Right ventricle myocardium superior (tissue), 1 donor: ENCODE results near the gene LOXL4. TPM values are rescaled to one million over a fixed set of nuclear protein-coding genes. Genes with fewer than 3 reads are reported as not detected.

Experiments used
- ATAC-seq: fragments of 200-7000 bp; cut with Tn5 transposase; one replicate; pipeline ENCODE4 v1.9.1; 2020; ENCODE audit warnings: mild to moderate bottlenecking; ENCODE audit not compliant: poor library complexity
- DNase-seq: peaks from one replicate; pipeline ENCODE4 v3.0.0-alpha.2; 2020
- intact Hi-C: fragments of 100-400 bp; cut with DNase I; formaldehyde crosslinking; loops from one replicate; pipeline ENCODE4 v1.11.2; 2022
- total RNA-seq: library from RNA; stranded (reverse); fragmentation: NEBNext Ultra II Directional; extraction: Animal tissue kit (Norgen Biotek cat#: 25700); gene quantifications from one replicate; pipeline ENCODE4 v1.2.1, GENCODE V29; 2021
- donor health status: DM: no; HTN: yes; CAD: no; lungs with severe emphysema.

The LOXL4 gene
- total RNA-seq, 1 donor from 2014 or later: 0.51 TPM

DNA sequence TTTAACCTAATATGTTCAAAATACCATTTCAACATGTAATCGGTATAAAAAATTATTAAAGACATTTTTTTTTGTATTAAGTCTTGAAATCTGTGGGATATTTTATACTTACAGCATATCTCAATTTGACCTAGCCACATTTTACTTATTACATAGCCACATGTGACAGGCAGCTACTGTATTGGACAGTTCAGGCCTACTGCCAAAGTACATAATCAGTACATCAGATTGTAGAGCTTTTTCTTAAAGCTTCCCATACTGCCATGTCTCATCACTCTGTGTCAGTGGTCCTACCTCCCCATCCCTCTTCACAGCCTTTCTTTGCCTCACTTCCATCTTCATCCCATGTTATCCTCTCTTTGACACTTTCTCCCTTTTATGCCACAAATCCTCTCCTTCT lies 43.0 kb downstream of the LOXL4 start:
- intact Hi-C loops: no loop called here
- ATAC-seq: no peak
- no peak for DNase-seq

DNA sequence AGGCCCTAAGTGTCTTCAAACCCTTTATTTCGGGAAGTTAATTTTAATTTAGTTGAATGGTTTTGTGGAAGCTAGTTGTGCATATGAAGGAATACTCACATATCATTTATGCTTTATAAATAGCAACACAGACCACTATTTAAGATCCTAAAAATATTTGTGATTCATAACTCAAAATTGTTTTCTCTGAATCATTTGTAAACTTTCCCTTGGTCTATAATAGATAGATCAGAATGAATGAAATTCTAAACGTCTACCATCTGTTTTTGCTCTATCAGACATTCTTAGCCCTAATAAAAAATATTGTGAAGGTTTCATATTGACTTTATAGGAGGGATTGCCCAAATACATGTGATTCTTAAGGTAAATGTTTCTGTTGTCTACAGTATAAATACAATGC lies 43.5 kb downstream of the LOXL4 start:
- DNase-seq: no peak
- intact Hi-C loops: no loop called here
- ATAC-seq: no peak

DNA sequence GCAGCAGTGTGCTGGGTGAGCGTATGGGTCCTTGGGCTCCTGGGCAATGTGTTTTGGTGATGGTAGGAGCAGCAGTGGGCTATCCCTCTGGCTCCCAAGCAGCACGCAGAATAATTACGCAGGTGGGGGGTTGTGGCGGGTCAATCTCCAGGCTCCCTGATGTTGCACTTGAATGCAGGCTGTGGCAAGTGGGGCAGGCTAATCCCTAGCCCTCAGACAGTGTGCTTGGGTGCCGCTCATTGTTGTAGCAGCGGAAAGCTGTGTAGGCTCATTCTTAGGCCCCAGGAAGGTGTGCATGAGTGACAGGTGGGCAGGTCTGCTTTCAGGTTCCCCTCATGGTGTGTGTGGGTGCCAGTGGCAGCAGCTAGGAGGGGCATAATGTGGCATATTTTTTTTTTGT lies 44.1 kb downstream of the LOXL4 start:
- intact Hi-C loops: no loop called here
- ATAC-seq: no peak

DNA sequence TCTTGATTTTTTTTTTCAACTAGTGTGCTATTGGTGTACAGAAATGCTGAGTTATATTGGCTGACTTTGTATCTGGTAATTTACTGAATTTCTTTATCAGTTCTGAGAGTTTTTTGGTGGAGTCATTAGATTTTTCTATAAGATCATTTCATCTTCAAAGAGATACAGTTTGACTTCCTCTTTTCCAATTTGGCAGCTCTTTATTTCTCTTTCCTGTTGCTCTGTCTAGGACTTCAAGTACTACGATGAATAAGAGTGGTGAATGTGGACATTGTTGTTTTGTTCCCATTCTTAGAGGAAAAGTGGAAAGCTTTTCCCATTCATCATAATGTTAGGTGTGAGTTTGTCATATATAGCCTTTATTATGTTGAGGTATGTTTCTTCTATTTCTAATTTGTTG lies 50.2 kb downstream of the LOXL4 start:
- DNase-seq (no peak), ATAC-seq (no peak)
- intact Hi-C loops: no loop called here

More for the DNA sequence above, 44.1 kb downstream of the LOXL4 start:
- no peak for DNase-seq

DNA sequence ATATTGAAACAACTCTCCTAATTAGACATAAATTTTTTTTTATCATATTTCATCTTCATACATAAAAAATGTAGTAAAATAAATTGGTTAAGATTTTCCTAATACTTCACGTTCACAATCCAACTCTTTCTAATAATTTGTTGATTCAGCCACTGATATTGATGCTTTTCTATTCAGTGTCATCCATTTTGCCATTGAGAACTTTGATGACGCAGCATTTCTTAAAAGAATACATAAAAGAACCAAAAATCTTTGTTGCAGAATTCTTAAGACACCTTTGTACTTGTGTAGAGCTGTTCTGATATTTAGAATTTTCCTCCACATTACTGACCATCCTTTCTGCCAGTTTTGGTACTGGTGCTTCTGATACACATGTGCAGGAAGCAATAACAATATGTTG lies 52.6 kb downstream of the LOXL4 start:
- intact Hi-C loops: no loop called here
- DNase-seq (no peak), ATAC-seq (no peak)

DNA sequence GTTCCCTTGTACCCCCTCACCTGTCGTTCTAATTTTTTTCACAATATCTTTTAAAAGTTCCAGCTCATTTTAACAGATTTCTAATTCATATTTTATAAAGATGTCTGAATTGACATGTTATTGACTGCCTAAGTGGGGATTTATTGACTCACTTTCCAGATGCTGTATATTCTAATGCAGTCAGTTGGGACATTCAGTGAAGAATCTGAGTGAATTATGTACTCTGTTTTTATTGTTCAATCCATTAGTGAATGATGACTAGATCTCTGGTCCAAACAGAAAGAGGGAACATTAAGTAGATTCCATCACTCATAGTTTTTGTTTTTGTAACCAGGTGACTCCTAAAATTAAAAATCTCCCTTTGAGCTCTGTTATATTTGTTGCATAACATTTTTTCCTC lies 54.3 kb downstream of the LOXL4 start:
- ATAC-seq (no peak), DNase-seq (no peak)
- intact Hi-C loops: no loop called here

DNA sequence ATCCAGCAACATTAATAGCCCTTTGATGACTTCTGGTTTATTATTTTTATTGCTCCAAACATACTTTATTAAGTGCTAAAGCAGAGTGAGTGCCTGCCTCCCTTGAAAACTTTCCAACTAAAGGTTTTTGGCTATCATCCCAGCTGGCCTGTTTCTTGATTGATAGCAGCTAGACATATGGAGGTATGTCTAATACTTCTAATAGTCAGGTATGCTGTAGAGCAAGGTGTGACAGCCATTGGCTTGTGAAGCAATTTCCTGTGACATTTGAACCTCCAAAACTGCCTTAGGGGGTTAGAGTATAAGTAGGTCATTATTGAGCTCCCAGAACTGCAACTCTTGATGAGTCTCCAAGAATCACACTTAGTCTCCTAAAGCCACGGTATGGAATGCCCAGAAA lies 55.8 kb downstream of the LOXL4 start:
- no peak for ATAC-seq
- DNase-seq: no peak
- intact Hi-C loops: no loop called here

DNA sequence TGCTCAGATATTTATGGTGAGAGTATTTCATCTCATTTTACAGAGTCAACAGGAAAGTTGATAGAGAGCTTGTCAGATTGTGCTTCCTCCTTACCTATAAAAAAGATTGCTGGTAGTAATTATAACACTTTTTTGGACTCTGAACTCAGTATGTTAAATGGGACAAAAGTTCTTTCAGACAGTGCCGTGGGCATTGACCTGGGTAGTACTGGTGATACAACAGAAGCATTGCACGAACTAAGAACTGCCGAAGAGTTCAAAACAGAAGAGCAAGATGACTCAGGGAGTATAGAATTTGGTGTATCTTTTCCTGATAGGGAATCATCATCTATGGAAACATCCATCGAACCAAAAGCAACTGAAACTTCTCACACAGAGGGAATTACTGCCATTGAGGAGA lies 58.6 kb downstream of the LOXL4 start:
- DNase-seq (no peak), ATAC-seq (no peak)
- intact Hi-C loops: no loop called here

DNA sequence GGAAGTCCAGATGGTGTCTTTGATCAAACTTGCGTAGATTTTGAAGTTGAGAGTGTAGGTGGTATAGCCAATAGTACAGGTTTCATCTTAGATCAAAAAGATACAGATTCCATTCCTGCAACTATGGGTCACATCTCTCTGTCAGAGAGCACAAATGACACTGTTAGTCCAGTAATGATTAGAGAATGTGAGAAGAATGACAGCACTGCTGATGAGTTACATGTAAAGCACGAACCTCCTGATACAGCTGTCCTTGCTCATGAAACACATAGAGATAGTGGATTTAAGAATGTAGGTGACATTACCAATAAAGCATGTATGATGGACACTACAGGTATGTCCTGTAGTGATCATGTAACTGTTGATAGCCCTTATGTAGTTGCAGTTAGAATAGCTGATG lies 59.1 kb downstream of the LOXL4 start:
- no peak for ATAC-seq

DNA sequence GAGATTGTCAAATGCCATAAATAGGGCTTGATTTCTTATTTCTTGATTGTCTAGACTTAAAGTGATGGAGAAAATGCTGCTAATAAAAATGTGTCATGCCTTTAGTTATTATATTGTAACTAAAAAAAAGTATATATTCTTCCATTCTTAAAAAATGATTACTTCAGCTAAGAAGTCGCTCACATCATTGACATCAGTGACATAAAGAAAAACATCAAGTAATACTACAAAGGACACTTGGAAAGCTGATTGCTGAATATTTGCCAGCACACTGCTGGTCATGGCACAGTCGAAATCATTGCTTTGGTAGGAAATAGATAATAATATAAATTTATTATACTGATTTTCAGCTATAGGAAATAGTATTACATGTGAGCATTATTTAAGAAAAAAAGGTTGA lies 62.6 kb downstream of the LOXL4 start:
- intact Hi-C loops: no loop called here
- no peak for ATAC-seq

More for the DNA sequence above, 59.1 kb downstream of the LOXL4 start:
- intact Hi-C loops: no loop called here
- no peak for DNase-seq

DNA sequence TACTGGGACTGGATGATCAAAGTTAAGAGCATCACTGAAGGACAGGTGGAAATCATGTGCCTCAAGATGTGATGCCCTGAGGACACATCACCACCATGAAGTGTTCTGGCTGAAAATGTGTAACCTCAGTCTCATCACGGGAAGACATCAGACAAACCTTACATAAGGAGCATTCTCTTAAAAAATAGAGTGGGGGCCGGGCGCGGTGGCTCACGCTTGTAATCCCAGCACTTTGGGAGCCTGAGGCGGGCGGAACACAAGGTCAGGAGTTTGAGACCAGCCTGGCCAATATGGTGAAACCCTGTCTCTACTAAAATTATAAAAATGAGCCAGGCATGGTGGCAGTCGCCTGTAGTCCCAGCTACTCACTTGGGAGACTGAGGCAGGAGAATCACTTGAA lies 65.6 kb downstream of the LOXL4 start:
- ATAC-seq: no peak

More for the DNA sequence above, 62.6 kb downstream of the LOXL4 start:
- DNase-seq: no peak

DNA sequence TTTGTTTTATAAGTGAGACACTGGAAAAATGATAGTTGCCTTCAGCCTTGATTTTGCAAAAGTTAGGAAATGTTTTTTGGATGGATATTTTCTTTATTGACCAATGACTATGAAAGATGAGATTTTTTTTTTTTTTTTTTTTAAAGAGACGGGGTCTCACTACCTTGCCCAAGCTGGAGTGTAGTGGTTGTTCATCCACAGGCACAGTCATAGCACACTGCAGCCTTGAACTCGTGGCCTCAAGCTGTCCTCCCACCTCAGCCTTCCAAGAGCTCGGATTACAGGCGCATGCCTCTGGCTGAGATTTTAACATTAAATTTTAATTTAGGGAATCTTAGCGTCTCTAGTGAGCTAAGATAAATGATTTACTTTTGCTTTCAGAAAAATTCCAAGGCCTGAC lies 66.2 kb downstream of the LOXL4 start:
- intact Hi-C loops: no loop called here
- ATAC-seq: no peak
- no peak for DNase-seq

More for the DNA sequence above, 65.6 kb downstream of the LOXL4 start:
- intact Hi-C loops: no loop called here
- DNase-seq: no peak

Other genes with a start within 250 kb of the LOXL4 start
- 1.0 TPM for gene CRTAC1, start 237.6 kb downstream of the LOXL4 start, total RNA-seq
- gene R3HCC1L, start 133.5 kb downstream of the LOXL4 start, total RNA-seq: 4.9 TPM
- gene PYROXD2, start 147.0 kb upstream of the LOXL4 start, total RNA-seq: 8.4 TPM
- 25.6 TPM for gene HPS1, start 178.7 kb upstream of the LOXL4 start, total RNA-seq